Tongue (tissue), 2 donors: ENCODE results near the gene FRAS1. TPM values are rescaled to one million over a fixed set of nuclear protein-coding genes. Genes with fewer than 3 reads are reported as not detected.
"Not testable (repeated sequence)": the region's sequence is repeated elsewhere in the genome, so short reads cannot be mapped to it uniquely, and the experiment has no call there.

ENCODE experiments used
- DNase-seq: peaks from one replicate; pipeline ENCODE4 v3.0.0-alpha.2; 2015
- total RNA-seq: library from RNA; depleted of rRNA; stranded (reverse); fragments of >200 nt; gene quantifications from one replicate; pipeline ENCODE4 v1.2.3, GENCODE V29; 2014

FRAS1 gene
- total RNA-seq, 1 donor from 2014 or later = 46.9 TPM

DNA sequence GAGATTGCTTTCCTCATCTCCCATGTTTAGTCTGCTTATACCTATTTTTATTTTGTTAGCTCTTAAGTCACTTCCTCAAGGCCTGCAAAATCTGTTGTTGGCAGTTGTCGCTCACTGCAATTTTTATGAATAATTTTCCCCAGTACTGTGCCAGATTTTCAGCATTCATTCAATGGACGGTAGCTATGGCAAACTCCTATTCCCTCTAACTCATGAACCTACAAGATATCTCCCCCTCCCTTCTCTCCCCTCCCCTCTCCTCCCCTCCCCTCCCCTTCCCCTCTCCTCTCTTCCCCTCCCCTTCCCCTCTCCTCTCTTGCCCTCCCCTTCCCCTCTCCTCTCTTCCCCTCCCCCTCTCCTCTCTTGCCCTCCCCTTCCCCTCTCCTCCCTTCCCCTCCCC lies 160.4 kb downstream of the FRAS1 start:
- no peak for DNase-seq

DNA sequence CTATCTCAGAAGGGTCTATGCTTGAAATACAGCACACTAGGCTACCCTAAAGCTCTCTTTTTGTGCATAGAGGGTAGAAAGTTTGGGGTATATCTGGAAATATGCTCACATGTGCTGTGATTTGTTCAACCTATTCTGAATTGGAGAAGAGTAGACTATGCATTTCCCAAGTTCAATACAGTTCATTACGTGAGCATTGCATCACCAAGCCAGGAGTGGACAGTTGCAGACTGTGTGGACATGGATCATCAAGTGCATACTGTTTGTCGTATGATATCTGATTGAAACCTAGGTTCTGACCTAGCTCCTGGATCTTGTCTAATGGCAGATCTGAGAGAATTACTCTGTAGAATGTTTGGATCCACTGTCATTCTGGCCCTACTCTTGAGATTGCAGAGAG lies 161.1 kb downstream of the FRAS1 start:
- no peak for DNase-seq

DNA sequence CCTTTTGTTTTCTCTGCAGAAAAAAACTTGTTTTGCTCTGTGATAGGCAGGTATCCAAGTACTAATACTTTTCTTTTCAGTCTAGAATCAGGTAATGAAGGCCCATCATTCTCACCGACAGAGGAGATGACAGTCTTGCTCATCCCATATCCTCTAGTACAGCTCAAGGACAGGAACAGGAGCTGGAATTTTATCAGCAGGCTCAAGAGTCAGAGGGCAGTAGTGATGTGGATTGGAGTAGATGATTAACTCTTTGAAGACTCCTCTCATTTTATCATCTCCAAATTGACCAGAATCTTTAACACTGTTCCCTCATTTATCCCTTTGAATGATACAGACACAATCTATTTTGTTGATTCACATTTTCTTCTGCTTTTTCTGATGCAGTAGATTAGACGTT lies 162.7 kb downstream of the FRAS1 start:
- DNase-seq = no peak

DNA sequence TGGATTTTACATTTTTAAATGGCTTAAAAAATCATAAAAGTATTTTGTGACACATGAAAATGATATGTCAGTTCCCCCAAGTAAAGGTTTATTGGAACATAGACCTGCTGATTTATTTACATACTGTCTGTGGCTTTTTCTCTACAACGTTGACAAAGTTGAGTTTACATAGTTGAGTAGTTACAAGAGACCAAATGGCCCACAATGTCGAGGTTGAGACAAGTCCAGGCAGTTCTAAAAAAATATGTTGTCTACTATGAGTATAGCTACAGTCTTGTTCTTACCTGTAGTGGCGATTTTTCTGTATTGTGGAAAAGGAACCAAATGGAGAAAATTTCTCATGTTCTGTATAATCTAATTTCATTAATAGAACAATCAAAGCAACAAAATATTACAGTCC lies 163.2 kb downstream of the FRAS1 start:
- DNase-seq = peak; percentile 7

DNA sequence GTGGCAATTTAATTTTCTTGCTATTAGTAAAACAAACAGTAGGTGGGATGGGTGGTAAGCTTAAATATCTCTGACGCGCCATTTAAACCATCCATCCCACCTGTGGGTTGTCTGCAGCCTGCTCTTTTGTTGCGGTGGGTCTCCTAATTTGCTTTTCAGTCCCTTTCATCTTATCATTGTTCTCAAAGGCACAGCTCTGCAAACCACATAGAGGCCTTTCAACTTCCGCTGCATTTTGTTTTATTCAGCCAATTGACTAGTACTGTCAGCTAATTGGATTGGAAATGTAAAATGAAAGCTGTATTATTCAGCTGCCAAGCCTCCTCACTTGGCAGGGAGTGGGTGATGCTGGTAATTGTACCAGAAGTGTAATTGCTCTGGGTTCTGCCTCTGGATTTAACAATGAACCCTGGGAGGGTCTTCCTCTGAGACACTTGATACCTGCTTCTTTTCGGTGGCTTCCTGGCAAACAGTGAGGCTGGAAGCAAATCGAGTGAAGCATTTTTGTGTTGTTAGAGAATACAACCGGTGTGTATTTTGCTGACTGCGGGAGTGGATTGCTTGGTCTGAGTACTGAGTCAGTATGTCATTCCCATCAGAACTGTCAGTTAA lies 165.6 kb downstream of the FRAS1 start:
- DNase-seq = peak; percentile 3

DNA sequence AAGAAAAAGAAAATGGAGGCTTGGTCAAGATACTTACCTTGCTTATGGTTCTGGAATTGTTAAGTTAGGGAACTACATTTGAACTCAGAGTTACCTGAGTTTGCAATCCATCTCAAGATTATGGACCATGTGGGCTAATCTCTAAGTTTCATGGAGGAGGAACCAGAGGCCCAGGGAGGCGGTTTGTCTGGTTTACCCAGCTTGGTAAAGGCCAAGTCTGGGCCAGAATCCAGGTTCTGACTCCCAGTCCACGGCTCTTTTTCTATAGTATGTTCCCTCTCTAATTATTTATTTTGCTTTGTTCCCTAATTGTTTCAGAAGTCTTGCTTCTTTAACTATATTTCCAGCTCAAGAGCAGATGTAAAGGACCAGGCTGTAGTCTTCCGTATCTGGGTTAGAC lies 168.1 kb downstream of the FRAS1 start:
- DNase-seq = no peak

DNA sequence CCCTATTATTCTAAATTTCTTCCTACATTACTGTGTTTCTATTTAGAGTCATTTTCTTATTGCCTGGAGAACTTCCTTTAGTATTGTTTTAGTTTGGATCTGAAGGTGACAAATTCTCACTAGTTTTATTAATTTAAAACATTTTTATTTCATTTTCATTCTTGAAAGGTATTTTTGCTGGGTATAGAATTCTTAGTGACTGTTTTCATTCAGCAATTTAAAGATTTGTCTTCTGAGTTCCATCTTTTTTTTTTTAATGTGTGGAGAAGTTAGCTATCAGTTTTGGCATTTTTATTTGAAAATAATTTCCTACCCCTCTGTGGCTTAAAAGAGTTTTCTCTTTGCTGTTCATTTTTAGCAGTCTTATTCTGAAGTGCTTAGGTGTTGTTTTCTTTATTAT lies 169.2 kb downstream of the FRAS1 start:
- DNase-seq = no peak

DNA sequence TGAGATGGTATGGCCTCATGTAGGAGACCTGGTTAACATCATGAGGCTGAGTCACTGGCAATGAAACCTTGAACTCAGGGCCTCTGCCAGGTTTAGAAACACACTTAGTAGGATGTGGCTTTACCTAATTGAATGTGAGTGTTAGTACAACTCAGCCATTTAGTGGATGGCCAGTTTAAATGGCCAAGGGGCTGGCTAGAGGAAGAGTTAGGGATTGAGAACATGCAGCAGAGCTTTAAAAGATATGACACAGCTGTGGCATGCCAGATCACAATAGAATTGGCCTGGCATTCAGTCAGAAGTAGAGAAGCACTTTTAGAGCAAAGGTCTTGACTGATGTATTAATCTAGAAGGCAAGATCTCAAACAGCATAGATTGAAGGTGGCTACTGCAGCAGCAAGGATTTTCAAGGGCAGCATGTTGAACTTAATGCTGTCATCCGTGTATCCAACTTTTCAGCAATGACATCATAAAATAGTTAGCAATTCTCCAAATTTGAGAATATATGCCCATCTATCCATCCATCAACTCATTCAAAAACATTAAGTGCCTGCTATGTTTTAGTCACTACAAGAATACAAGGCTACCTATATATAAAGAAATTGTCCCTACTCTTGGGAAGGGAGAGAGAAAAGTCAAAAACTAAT lies 170.4 kb downstream of the FRAS1 start:
- no peak for DNase-seq

DNA sequence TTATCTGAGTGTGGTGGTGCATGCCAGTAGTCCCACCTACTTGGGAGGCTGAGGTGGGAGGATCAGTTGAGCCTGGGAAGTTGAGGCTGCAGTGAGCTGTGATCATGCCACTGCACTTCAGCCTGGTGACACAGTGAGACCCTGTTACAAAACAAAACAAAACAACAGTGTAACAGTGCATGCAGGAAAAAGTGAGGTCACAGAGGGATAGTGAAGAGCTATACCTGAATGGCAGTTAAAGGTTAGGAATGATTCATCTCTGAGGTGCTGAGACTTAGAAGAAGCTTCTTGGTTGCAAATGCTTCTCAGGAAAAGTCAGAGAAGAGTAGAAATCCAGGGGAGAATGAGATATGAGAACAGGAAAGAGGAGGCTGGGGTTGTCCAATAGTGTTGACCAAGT lies 178.7 kb downstream of the FRAS1 start:
- DNase-seq = no peak

DNA sequence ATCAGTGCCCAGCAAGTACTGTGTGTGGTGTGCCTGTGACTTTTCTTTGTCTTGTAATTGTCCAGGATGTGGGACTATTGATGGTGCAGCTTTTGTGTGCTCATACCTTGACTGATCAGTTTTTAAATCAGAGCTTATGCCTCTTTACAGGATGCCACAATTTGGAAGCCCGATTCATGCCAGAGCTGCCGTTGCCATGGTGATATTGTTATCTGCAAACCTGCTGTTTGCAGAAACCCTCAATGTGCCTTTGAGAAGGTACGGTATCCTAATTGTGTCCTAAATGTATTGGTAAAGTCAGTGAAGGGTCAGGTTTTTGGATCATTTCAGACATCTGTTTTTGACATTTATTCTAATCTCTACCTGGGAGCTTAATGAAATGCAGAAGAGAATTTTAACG lies 180.2 kb downstream of the FRAS1 start:
- no peak for DNase-seq

DNA sequence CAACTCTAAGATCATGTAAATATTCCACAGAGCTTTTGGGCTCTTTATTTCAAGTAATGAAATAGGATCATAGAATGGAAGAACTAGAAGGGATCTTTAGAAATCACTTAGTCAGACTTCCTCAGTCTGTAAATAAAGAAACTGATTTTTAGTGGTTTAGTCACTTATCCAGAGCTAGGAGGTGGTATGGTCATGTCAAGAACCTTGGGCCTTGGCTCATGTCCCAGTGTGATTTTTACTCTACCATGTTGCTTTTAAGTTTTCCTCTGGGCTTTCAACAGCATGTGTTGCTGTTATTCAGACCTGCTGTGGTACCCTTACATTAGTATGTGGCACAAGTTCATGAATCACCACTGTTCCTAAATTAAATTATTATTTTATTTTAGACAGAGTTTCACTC lies 184.9 kb downstream of the FRAS1 start:
- no peak for DNase-seq

DNA sequence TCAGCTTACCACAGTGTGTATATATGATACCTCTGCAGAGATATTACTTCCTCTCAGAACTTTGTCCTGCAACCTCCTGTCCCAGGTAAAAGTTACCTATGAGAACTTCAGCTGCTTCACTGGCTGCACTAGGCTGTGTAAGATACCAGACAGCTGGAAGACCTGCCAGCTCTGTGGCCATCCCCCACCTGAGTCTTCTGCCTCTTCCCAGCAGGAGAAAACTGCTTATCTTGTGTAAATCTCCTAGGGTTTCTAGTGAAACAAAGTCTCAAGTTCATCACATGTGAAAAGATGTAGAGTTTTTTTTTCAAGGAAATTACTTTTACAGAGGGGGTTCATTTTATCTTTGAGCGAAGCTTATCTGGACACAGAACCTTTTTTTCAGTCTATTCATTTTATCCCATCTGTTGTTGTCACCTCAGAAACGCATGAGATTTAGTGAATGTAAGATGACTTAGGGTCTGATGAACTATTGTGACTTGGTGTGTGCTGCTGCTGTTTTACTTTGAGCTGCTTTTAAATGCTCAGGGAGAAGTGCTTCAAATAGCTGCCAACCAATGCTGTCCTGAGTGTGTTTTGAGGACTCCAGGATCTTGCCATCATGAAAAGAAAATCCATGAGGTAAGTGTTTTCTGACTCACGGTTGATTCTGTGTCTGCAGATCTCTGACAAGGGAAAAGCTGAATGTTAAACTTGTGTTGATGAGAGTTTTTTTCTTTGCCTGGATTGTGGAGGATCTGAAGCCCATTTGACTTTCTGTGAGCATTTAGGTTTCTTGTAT lies 187.8 kb downstream of the FRAS1 start:
- DNase-seq = no peak

DNA sequence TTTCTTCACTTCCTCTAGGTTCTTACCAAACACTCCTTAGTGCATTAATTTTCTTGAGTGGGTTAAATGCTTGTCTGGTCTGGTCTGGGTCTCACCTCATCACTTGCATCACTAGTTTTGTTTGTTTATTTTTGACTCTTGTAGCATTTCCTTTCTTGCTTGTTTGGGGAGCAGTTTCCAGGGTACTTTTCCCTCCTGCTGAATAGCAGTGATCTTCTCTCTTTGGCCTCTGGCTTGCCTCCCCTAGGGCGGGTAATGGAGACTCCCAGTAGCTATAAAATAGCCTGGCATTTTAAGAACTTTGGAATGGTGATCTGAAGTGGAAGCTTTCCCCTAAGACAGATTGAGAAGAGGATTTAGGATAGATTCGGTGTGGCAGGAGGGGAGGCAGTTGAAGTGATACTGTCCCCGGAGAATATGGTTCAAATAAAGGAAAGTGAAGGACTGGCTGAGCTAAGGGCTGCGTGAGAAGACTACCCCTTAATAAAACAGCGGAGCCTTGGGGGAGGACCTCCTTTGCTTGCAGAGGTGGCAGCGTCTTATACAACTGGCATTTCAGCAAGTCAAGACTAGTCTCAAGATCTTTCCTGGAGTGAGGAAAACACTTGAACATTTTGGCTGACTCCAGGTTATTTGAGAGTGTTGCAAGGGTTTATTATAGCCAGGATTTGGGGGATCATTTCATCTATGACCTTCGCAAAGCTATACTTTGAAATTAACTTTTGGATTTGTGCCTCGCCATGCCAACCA lies 190.6 kb downstream of the FRAS1 start:
- DNase-seq = peak; percentile 30

DNA sequence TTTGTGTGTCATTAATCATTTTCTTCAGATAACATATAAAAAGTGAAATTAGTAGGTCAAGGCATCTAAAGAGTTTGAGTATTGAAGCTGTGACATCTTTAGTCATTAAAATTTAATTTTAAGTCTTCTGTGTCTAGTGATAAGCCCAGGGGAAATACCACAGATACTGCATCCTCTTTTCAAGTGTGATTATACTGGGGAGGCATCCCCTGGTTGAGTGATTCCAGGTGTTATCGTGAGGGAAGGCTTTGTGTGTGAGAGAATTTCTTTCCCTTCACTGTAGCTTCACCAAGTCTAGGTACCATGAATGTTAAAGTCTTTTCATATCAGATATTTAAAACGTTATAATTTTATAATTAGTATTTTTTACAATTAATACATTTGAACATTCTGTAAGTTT lies 193.4 kb downstream of the FRAS1 start:
- DNase-seq = no peak

DNA sequence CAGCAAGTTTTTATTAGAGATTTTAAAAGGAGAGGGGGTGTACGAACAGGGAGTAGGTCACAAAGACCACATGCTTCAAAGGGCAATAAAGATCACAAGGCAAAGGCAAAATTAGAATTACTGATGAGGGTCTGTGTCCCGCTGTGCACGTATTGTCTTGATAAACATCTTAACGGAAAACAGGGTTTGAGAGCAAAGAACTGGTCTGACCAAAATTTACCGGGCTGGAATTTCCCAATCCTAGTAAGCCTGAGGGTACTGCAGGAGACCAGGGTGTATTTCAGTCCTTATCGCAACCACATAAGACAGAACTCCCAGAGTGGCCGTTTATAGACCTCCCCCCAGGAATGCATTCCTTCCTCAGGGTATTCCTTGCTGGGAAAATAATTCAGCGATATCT lies 195.7 kb downstream of the FRAS1 start:
- DNase-seq = not testable (repeated sequence)

DNA sequence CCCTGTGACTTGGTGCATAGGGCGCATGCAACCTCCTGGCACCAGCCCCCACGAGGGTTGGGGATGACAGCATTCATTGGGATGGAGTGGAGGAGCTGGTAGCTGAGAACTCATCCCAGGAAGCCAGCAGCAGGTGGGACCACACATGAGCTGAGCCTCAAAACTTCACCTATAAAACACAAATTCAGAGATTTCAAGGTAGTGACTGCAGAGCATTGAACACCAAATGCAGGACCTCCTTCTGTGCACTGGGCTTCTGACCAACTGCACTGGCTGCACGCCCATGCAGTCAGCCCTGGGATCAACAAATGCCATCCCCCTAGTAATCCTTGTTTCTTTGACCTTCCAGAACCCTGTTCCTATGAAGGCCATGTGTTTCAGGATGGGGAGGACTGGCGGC lies 197.8 kb downstream of the FRAS1 start:
- DNase-seq = no peak

DNA sequence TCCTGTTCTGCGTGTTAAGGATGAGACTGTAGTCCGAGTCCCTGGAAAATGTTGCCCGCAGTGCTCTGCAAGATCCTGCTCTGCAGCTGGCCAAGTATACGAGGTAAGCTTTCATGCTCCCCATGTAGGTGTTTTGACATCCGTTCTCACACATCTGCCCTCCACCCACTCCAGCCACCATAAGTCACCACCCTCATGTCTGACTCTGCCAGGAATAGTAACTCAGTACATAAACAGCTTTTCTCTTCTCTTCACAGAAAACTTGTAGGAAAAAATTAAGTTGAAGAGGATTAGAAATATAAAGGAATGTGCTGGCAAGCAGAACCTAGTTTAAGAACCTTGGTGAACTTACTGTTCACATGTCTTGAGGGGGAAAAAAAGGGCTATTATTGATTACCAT lies 207.9 kb downstream of the FRAS1 start:
- DNase-seq = no peak

DNA sequence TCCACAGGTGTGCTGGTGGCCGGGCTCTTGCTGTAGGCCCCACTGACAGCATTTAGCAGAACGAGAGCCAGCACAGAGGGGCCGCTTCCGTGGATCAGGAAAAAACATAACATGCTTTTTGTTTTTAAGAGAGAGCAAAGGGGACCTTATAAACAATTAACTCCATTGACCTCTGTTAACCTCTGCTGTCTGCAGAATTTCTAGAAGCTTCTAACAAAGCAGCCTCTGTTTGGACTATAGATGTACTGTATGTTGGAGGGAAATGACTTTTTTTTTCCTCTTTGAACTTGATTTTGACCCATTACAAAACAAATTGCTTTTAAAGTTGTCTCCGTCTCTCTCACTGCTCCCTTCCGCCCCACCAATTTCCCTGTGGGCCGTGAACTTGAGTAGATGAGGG lies 210.7 kb downstream of the FRAS1 start:
- no peak for DNase-seq

DNA sequence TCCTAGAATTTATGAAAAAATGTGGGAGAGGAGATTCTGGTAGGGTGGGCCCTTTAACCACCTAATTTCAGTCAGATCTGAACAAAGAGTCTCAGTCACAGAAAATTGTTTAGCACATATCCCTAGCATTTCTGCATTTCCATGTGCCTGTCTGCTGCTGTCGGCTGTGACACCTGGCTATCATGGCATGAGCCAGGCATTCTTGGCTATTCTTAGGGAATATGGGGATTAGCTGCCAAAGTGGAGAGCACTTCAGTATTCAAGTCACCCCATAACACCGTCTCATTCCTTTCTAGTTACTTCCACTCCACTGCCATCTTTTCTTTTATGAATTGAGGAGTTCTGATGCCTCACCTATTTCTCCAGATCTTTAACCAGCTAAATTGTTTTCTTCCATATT lies 211.5 kb downstream of the FRAS1 start:
- no peak for DNase-seq

DNA sequence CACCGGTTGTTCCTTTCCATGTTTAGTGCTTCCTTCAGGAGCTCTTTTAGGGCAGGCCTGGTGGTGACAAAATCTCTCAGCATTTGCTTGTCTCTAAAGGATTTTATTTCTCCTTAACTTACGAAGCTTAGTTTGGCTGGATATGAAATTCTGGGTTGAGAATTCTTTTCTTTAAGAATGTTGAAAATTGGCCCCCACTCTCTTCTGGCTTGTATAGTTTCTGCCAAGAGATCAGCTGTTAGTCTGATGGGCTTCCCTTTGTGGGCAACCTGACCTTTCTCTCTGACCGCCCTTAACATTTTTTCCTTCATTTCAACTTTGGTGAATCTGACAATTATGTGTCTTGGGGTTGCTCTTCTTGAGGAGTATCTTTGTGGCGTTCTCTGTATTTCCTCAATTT lies 218.3 kb downstream of the FRAS1 start:
- DNase-seq = not testable (repeated sequence)

DNA sequence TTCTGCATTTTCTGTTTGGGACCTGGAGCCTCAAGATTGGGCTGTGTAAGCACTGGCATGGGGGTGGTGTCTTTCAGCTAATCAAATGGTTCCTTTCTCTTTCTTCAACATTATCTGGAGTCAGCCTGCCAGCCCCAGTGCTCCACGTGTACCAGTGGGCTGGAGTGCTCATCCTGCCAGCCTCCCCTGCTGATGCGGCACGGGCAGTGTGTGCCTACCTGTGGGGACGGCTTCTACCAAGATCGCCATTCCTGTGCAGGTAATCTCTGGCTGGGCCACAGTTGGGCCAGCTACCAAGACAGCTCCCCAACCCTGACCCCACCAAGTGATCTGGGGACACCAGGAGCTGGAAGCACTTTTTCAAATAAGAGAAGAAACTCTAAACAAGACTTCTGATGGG lies 229.2 kb downstream of the FRAS1 start:
- DNase-seq = no peak

DNA sequence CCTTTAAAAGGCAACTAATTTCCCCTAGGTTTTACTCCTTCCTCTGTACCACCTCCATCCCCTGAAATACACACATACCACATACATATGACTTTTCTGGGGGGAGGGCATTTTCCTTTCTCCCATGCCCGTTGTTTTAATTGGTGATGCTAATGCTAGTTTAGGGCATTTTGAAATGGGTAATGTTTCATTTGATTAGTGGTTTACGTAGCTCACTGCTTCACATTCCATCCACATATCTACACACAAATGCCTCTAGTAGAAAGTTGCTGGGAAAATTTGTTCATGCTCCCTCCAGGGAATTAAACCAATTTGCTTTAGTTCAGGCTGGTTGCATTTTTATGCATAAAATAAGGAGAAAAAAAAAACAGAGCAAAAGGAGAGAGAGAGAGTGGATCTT lies 231.2 kb downstream of the FRAS1 start:
- DNase-seq = no peak

DNA sequence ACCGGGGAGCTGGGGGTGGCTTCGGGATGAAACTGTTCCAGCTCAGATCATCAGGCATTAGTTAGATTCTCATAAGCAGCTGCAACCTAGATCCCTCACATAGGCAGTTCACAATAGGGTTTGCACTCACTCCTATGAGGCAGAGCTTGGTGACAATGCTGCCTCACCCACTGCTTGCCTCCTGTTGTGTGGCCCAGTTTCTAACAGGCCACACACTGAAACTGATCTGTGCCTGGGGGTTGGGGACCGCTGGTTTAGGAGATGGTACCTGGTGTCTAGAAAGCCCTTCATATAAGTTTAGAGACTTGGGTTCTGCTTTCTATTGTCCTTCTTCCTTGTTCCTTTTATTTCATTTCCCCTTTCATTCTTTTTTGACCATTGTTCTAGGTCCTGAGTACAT lies 234.2 kb downstream of the FRAS1 start:
- no peak for DNase-seq
